ENCODE results near the gene POLE.

POLE gene

DNA sequence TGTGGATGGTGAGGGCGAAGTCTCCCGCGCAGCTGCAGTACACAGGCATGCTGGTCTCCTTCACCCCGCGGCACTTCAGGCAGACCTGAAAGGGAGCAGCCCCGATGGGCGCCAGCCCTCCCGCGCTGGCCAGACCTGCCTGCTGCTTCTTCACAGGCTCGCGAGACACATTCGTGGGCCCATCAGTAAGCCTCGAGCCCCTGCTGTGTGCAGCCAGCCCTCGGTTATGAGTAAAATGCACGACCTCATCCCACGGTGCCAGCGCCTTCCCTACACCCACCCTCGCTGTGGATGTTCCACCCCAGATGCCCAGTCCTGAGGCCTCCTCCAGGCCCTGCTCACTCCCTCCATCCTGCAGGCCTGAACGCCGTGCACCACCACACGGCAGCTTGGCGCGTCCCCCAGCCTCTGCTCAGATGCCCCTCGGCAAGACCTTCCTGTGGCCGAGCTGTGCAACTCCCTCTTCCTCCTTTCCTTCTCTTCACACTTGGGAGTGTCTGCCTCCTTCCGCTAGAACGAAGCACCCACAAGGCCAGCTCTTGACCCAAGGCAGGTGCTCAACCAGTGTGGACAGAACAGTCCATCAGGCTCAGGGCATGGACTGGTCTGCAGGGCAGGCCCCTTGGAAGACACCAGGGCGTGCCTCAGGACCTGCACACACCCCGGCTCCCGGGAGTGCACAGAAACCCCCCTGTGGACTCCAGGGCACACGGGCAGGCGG lies 62.1 kb downstream of the POLE start:
- no peak overlapping the region for H3K27ac ChIP-seq
- TF ChIP-seq, protein P1, sequence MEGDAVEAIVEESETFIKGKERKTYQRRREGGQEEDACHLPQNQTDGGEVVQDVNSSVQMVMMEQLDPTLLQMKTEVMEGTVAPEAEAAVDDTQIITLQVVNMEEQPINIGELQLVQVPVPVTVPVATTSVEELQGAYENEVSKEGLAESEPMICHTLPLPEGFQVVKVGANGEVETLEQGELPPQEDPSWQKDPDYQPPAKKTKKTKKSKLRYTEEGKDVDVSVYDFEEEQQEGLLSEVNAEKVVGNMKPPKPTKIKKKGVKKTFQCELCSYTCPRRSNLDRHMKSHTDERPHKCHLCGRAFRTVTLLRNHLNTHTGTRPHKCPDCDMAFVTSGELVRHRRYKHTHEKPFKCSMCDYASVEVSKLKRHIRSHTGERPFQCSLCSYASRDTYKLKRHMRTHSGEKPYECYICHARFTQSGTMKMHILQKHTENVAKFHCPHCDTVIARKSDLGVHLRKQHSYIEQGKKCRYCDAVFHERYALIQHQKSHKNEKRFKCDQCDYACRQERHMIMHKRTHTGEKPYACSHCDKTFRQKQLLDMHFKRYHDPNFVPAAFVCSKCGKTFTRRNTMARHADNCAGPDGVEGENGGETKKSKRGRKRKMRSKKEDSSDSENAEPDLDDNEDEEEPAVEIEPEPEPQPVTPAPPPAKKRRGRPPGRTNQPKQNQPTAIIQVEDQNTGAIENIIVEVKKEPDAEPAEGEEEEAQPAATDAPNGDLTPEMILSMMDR (IDR thresholded peaks at IDR 0.05) = no peak
- no peak for TF ChIP-seq ZFX (IDR thresholded peaks at IDR 0.05; ENCODE audit: borderline replicate concordance)

DNA sequence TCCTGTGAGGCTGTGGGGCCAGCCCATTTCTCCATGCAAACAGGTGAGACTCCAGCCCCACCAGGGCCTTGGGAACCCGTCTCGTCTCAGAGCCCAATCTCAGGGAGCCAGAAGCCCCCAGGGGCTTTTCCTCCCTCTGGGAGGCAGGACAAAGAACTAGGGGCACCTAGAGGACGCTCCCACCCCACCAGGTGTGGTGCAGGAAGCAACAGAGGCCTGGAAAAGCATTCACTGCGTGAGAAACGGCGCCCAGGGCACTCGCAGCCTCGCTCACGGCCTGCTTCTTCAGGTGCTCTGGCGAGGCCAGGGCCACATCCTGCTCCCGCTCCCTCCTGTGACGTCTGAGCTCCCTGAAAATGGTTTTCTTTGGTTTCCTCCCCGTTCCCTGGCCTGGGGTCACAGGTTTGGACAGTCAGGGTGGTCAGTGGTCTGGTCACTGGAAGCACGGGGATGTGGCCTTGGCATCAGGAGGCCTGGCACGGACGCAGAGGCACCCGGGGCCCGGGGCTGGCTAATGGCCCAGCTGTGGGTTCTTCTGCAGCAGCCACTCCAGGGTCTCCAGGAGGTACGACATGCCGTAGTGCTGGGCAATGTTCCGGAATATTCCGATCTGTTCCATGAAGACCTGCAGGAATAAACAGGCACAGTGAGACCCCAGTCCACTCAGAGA lies 62.8 kb downstream of the POLE start:
- TF ChIP-seq, protein P1 (IDR thresholded peaks at IDR 0.05) = no peak
- TF ChIP-seq ZFX (IDR thresholded peaks at IDR 0.05; ENCODE audit: borderline replicate concordance) = no peak
- peak overlapping the region; percentile 50; the same call in 1 of the 2 replicates for H3K27ac ChIP-seq

DNA sequence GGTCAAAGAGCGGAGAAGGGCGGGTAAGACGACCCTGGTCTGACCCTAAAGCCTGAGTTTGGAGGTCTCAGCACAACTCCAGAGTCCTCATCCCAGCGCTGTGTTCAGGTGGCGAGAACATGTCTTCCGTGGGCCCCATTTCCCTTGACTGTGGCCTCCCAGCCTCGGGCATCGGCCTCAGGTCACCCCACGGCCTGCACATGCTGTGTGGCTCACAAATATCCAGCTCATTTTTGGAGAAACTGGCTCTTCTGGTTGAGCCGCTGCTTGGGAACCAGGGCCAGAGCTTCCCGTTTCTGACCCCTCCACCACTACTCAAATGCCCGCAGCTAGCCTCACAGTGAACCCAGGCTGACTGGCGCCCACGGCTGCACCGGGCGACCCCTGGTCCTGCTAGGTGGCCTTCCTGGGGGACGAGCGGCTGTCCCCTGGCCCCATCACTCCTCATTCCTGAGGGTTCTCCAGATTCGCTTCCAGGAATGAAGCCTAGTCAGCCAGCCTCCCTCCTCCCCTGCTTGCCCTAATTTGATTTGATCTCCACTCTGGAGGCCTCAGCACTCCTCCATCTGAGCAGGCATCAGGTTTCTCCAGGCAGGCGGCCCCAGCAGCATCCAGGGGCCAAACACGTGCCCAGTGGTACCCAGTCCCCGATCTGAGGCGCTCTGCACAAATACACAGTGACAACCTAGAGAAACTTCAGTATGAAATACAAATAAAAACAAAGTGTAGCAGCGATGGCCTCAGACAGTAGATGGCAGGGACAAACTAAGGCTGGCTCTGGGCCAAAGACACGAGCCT lies 63.9 kb downstream of the POLE start:
- peak overlapping the region; percentile 50 for H3K27ac ChIP-seq
- TF ChIP-seq ZFX (IDR thresholded peaks at IDR 0.05; ENCODE audit: borderline replicate concordance) = no peak
- TF ChIP-seq, protein P1 (IDR thresholded peaks at IDR 0.05) = no peak

DNA sequence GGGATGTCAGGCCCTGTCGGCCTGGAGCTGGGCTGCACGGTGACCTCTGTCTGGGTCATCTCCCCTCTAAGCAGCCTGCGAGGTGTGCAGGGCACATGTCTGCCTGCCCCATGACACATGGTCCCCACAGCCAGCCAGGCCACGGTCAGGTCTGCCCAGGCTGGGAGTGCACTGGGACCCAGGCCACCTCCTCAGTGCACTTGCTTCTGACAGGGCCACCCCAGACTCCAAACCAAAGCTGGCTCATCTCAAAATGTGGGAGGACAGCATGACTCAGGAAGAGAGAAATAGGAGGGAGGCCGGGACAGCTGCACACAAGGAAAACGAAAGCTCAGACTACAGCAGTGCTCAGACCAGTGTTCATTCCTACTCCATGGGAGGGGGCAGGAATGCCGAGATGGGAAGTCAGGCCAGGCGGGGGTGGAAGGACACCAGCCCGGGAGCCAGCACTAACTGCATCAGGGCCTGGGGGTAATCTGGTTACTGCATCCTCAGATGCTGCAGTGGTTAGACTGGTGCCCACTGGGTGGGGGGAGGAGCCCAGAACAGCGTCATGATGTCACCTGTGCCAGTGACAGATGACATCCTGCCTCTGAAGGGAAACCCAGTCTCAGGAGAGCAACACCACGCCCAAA lies 64.6 kb downstream of the POLE start:
- TF ChIP-seq ZFX (IDR thresholded peaks at IDR 0.05; ENCODE audit: borderline replicate concordance) = no peak
- TF ChIP-seq, protein P1 (IDR thresholded peaks at IDR 0.05) = no peak
- peak overlapping the region; percentile 50 for H3K27ac ChIP-seq

DNA sequence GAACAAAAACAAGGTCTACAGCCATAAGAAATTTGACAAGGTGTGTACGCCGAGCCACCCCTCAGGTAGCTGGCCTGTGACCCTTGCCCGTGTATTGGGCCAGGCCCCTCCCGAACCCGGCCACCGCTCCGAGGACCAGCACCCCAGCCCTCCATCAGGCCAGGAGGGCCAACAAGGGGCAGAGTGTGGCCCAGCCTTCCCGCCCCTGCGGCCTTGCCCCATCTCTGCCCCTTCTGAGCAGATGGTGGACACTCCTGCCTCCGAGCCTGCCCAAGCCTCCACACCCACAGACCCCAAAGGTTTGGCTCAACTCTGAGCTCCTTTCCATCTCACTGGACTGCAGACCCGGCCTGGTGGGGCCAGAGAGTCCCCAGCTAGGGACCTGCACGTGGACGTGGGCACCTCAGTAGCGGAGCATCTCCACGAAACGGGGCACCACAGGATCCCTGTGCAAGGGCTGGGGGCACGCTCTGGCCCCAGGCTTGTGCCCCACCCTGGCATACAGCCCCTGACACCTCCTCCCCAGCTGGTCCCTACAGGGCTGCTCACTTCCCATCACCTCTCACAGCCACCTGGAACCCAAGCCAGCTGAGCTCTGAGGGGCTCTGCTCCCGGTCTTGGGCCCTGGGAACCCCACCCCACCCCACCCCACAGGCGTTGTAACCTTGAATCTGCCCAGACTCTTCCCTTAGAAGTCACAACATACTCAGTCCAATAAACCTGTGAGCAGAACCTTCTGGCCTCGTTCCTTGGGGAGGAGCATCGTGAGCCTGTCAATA lies 65.3 kb downstream of the POLE start:
- TF ChIP-seq, protein P1 (IDR thresholded peaks at IDR 0.05) = no peak
- H3K27ac ChIP-seq = peak overlapping the region; percentile 50

DNA sequence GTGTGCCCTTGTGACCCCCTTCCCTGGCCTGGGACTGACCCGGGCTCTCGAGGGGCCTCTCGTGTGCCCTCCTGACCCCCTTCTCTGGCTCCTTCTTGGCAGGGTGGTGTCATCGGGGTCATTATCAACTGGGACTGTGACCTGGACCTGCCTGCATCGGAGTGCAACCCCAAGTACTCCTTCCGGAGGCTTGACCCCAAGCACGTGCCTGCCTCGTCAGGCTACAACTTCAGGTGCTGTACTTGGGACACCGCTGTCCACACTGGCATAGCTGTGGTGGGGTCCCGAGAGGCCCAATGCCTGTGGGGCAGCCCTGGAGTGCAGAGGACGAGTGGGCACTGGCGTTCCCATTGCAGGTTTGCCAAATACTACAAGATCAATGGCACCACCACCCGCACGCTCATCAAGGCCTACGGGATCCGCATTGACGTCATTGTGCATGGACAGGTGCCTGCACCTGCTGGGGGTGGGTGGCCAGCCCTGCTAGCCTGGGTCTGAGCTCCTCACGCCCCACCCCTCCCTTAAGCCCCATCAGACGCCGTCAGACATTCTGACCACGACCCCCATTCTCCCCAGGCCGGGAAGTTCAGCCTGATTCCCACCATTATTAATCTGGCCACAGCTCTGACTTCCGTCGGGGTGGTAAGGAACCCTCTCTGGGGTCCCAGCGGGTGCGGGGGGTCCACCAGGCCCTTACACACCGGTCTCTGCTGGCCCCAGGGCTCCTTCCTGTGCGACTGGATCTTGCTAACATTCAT lies 66.1 kb downstream of the POLE start:
- no peak overlapping the region for H3K27ac ChIP-seq

More for the DNA sequence above, 66.1 kb downstream of the POLE start:
- TF ChIP-seq, protein P1 (IDR thresholded peaks at IDR 0.05) = no peak
- no peak for TF ChIP-seq ZFX (IDR thresholded peaks at IDR 0.05; ENCODE audit: borderline replicate concordance)

All from 22Rv1 (cell line).